ENCODE results near the gene BTNL3.

DNA sequence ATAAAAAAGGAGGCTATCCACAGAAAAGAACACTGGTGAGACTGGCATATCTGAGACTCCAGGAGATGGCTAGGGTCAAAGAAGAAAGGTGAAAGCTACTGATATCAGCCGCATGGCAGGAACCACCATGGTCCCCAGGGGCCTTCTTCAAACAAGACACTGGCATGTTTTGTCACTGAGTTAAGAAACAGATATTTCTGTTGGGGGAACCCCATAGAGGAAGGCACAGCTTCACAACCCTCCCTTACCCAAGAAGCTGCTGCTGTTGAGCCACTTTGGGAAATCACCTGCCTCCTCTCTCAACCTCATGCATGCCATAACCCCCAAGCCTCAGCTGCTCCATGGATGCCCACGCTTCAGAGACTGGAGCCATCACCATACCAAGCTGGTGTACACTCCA lies 13.3 kb upstream of the BTNL3 start:
- TF ChIP-seq, protein P1, sequence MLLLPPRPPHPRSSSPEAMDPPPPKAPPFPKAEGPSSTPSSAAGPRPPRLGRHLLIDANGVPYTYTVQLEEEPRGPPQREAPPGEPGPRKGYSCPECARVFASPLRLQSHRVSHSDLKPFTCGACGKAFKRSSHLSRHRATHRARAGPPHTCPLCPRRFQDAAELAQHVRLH (tag by site-specific recombination; IDR thresholded peaks at IDR 0.05): no peak
- TF ChIP-seq, protein P2, sequence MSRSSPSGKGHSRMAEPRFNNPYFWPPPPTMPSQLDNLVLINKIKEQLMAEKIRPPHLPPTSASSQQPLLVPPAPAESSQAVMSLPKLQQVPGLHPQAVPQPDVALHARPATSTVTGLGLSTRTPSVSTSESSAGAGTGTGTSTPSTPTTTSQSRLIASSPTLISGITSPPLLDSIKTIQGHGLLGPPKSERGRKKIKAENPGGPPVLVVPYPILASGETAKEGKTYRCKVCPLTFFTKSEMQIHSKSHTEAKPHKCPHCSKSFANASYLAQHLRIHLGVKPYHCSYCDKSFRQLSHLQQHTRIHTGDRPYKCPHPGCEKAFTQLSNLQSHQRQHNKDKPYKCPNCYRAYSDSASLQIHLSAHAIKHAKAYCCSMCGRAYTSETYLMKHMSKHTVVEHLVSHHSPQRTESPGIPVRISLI (tag by site-specific recombination; IDR thresholded peaks at IDR 0.05): no peak
